ENCODE results near the gene TAS2R60. TPM values are rescaled to one million over a fixed set of nuclear protein-coding genes. Genes with fewer than 3 reads are reported as not detected.
A peak's percentile ranks its signal among the peaks of the same experiment; 100 is the strongest.
"Not testable (repeated sequence)": the region's sequence is repeated elsewhere in the genome, so short reads cannot be mapped to it uniquely, and the experiment has no call there.

TAS2R60 gene
- total RNA-seq, 1 donor from 2014 or later = 0.55 TPM

GRCh38 chr7:143410521-143411004 lies 32.7 kb upstream of the TAS2R60 start:
- no peak for DNase-seq (ENCODE audit: low spot score)

GRCh38 chr7:143411976-143412708 lies 31.1 kb upstream of the TAS2R60 start:
- no peak for DNase-seq (ENCODE audit: low spot score)

- no peak for DNase-seq (ENCODE audit: low spot score)
Measured at GRCh38 chr7:143413123-143413522, 30.1 kb upstream of the TAS2R60 start.

GRCh38 chr7:143415209-143415608 lies 28.0 kb upstream of the TAS2R60 start:
- DNase-seq (ENCODE audit: low spot score) = not testable (repeated sequence)

GRCh38 chr7:143415742-143416397 lies 27.4 kb upstream of the TAS2R60 start:
- no peak for DNase-seq (ENCODE audit: low spot score)

GRCh38 chr7:143416565-143417149 lies 26.6 kb upstream of the TAS2R60 start:
- DNase-seq (ENCODE audit: low spot score) = no peak

- DNase-seq (ENCODE audit: low spot score) = no peak
Measured at GRCh38 chr7:143417734-143418383, 25.4 kb upstream of the TAS2R60 start.

- no peak for DNase-seq (ENCODE audit: low spot score)
Measured at GRCh38 chr7:143418681-143419458, 24.4 kb upstream of the TAS2R60 start.

GRCh38 chr7:143419880-143420279 lies 23.4 kb upstream of the TAS2R60 start:
- peak; percentile 75 for DNase-seq (ENCODE audit: low spot score)

- not testable (repeated sequence) for DNase-seq (ENCODE audit: low spot score)
Measured at GRCh38 chr7:143420624-143421023, 22.6 kb upstream of the TAS2R60 start.

GRCh38 chr7:143422033-143422432 lies 21.2 kb upstream of the TAS2R60 start:
- DNase-seq (ENCODE audit: low spot score) = no peak

- DNase-seq (ENCODE audit: low spot score) = not testable (repeated sequence)
Measured at GRCh38 chr7:143424476-143424875, 18.8 kb upstream of the TAS2R60 start.

GRCh38 chr7:143426479-143427142 lies 16.6 kb upstream of the TAS2R60 start:
- DNase-seq (ENCODE audit: low spot score) = no peak

- no peak for DNase-seq (ENCODE audit: low spot score)
Measured at GRCh38 chr7:143429770-143430698, 13.2 kb upstream of the TAS2R60 start.

GRCh38 chr7:143431109-143431508 lies 12.1 kb upstream of the TAS2R60 start:
- DNase-seq (ENCODE audit: low spot score) = no peak

- DNase-seq (ENCODE audit: low spot score) = no peak
Measured at GRCh38 chr7:143433759-143434158, 9.5 kb upstream of the TAS2R60 start.

- peak; percentile 60 for DNase-seq (ENCODE audit: low spot score)
Measured at GRCh38 chr7:143434660-143435059, 8.6 kb upstream of the TAS2R60 start.

- no peak for DNase-seq (ENCODE audit: low spot score)
Measured at GRCh38 chr7:143435266-143435665, 8.0 kb upstream of the TAS2R60 start.

- DNase-seq (ENCODE audit: low spot score) = no peak
Measured at GRCh38 chr7:143436325-143436946, 6.8 kb upstream of the TAS2R60 start.

Measured in ureter (tissue), 1 donor.